Activated T-helper 1 cell treated with anti-CD3 and anti-CD28 coated beads, Interleukin-12 subunit alpha, Interleukin-12 subunit beta, Interleukin-2, Interleukin-4 antibody, amounts not matched to agents 30 ng/mL and 10 ng/mL and 1 ng/mL, durations not matched to agents 14 hours and 24 hours and 36 hours (primary cell): ENCODE results near the gene MYADM. TPM values are rescaled to one million over a fixed set of nuclear protein-coding genes. Genes with fewer than 3 reads are reported as not detected.

Experiments
- DNase-seq: peaks from one replicate; pipeline ENCODE4 v3.0.0; 2021; ENCODE audit warnings: low spot score
- H3K27ac Mint-ChIP-seq: one replicate; pipeline ENCODE4 v1.8.0; 2021; ENCODE audit warnings: mild to moderate bottlenecking, mixed read lengths
- H3K27me3 Mint-ChIP-seq: one replicate; pipeline ENCODE4 v1.8.0; 2022; ENCODE audit warnings: mild to moderate bottlenecking, moderate library complexity, mixed read lengths; ENCODE audit not compliant: insufficient read depth
- H3K36me3 Mint-ChIP-seq: one replicate; pipeline ENCODE4 v1.8.0; 2021; ENCODE audit warnings: low read depth, mixed read lengths
- H3K4me1 Mint-ChIP-seq: one replicate; pipeline ENCODE4 v1.8.0; 2021; ENCODE audit warnings: low read depth, mixed read lengths
- H3K4me3 Mint-ChIP-seq: one replicate; pipeline ENCODE4 v1.8.0; 2021; ENCODE audit warnings: mild to moderate bottlenecking, moderate library complexity, mixed read lengths
- H3K9me3 Mint-ChIP-seq: one replicate; pipeline ENCODE4 v1.8.0; 2021; ENCODE audit warnings: mixed read lengths
- intact Hi-C: fragments of 100-400 bp; cut with micrococcal nuclease; formaldehyde crosslinking; loops from one replicate; pipeline ENCODE4 v1.15.1; 2024
- total RNA-seq: library from RNA; stranded (reverse); gene quantifications from 2 replicates; pipeline ENCODE4 v1.2.3, GENCODE V29; 2022

MYADM gene
- total RNA-seq, 1 donor from 2014 or later, result 58.8 TPM

DNA sequence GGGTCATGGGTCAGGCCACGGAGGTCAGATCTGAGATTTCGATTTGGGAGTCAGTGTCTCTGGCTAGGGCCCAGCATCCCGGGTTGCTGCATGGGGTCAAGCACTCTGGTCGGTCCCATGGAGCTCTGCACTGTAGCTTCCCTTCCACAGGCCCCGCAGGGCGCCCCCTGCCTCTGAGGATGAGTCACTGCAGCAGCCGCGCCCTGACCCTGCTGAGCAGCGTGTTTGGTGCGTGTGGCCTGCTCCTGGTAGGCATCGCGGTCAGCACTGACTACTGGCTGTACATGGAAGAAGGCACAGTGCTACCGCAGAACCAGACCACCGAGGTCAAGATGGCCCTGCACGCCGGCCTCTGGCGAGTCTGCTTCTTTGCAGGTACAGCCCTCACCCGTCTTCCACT is 45.0 kb downstream of the MYADM start:
- Mint-ChIP-seq H3K27ac (no peak overlapping the region), H3K27me3 (peaks cover 31% of the 10 kb centered on the region), H3K4me3 (no peak overlapping the region), H3K36me3 (peaks cover 4% of the 10 kb centered on the region), H3K4me1 (peaks cover 11% of the 10 kb centered on the region), H3K9me3 (no peaks in the 10 kb centered on the region)
- intact Hi-C loops, result no loop called here
- DNase-seq, result no peak

DNA sequence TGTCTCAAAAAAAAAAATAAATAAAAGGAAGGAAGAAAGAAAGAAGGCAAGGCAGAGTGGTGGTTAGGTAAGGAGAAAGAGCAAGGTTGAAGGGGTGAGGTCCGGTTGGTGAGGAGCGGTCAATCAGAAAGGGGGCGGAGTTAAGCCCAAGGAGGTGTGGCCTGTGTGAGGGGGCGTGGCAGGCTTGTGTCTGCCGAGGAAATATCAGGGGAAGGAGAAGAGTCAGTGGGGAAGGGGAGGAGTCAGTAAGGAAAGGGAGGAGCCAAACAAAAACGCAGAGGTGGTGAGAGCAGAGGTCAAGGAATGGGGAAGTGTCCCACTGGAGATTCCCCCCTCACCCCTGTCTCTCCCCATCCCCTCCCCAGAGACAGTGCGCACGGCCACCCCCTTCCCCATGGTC is 47.3 kb downstream of the MYADM start:
- Mint-ChIP-seq H3K27me3 (peaks cover 14% of the 10 kb centered on the region), H3K27ac (no peak overlapping the region), H3K4me3 (no peak overlapping the region), H3K36me3 (no peaks in the 10 kb centered on the region), H3K9me3 (no peaks in the 10 kb centered on the region), H3K4me1 (no peaks in the 10 kb centered on the region)
- intact Hi-C loops, result no loop called here
- no peak for DNase-seq

DNA sequence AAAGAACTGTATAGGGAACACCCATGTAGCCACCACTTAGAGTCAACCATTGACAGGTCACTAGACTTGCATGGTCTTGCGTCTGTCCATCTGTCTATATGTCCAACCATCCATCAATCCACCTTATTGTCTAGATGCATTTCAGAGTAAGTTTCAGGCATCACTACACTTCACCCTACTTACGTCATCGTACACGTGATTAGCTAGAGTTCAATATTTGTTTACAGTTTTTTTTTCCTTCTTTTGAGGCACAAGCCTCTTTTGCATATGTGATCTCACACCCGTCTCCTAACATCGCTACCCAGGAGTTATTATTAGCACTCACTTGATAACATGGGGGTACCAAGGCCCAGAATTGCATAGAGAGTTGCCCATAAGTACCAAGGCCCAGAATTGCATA is 48.3 kb downstream of the MYADM start:
- H3K36me3 Mint-ChIP-seq, result no peaks in the 10 kb centered on the region
- no peak overlapping the region for H3K27ac Mint-ChIP-seq
- DNase-seq, result no peak
- no peaks in the 10 kb centered on the region for H3K9me3 Mint-ChIP-seq
- H3K4me1 Mint-ChIP-seq, result no peaks in the 10 kb centered on the region
- H3K4me3 Mint-ChIP-seq, result no peak overlapping the region
- intact Hi-C loops, result no loop called here
- peaks cover 4% of the 10 kb centered on the region for H3K27me3 Mint-ChIP-seq

DNA sequence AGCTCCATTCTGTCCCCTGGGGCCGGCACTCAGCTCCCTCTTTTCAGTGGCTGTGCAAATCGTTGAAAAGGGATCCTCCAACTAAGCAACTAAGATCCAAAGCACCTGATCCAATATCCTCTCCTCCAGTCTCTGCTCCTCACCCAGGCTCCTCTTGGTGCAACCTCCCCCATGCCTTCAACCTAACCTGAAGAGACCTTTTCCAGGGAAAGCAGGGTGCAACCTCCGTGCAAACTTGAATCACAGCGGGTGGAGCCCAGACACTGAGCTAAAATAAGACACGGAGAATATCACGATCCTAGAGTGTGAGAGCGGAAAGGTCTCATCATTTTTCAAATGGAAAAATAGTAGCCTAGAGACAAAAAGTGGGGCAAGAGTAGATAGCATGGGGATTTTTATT is 49.7 kb downstream of the MYADM start:
- Mint-ChIP-seq H3K27me3 (no peaks in the 10 kb centered on the region), H3K4me3 (no peak overlapping the region), H3K4me1 (no peaks in the 10 kb centered on the region), H3K36me3 (no peaks in the 10 kb centered on the region), H3K27ac (no peak overlapping the region), H3K9me3 (no peaks in the 10 kb centered on the region)
- intact Hi-C loops, result no loop called here
- no peak for DNase-seq

Other genes starting within 250 kb of the MYADM start
- gene DPRX, start 235.9 kb upstream of the MYADM start, total RNA-seq, result not detected in 2 replicates
- not detected in 2 replicates for gene NLRP12, start 43.6 kb upstream of the MYADM start, total RNA-seq
- not detected in 2 replicates for gene PRKCG, start 14.3 kb downstream of the MYADM start, total RNA-seq
- gene CACNG7, start 41.4 kb downstream of the MYADM start, total RNA-seq, result not detected in 2 replicates
- not detected in 2 replicates for gene CACNG8, start 95.1 kb downstream of the MYADM start, total RNA-seq
- not detected in 2 replicates for gene CACNG6, start 123.8 kb downstream of the MYADM start, total RNA-seq
- not detected in 2 replicates for gene VSTM1, start 196.0 kb downstream of the MYADM start, total RNA-seq
- gene TARM1, start 213.5 kb downstream of the MYADM start, total RNA-seq, result not detected in 2 replicates
- 0.27 TPM in 1 of 2 replicates, not detected in the other for gene OSCAR, start 232.9 kb downstream of the MYADM start, total RNA-seq
- 110 and 125 TPM in 2 replicates for gene NDUFA3, start 235.0 kb downstream of the MYADM start, total RNA-seq
- 31.1 and 33.4 TPM in 2 replicates for gene TFPT, start 247.8 kb downstream of the MYADM start, total RNA-seq
- gene PRPF31, start 247.9 kb downstream of the MYADM start, total RNA-seq, result 110 and 118 TPM in 2 replicates